ENCODE data around the gene MBL2.

The MBL2 gene

GRCh38 chr10:52772623-52773022 lies at the start of gene MBL2:
Gene MBL2, minus strand, starts transcription at chr10:52772784. Its CDS starts 1,149 bp downstream, at chr10:52771635.
- TF ChIP-seq ZC3H10 (CRISPR knock-in tag; IDR thresholded peaks at IDR 0.05), result no peak
- TF ChIP-seq OSR1 (CRISPR knock-in tag; IDR thresholded peaks at IDR 0.05), result no peak
- no peak for TF ChIP-seq CSDC2 (CRISPR knock-in tag; IDR thresholded peaks at IDR 0.05)
- no peak for TF ChIP-seq PPARA (CRISPR knock-in tag; IDR thresholded peaks at IDR 0.05; ENCODE audit: borderline replicate concordance)
- no peak for TF ChIP-seq CREB5 (CRISPR knock-in tag; IDR thresholded peaks at IDR 0.05; ENCODE audit: low read depth)
- TF ChIP-seq ZNF70 (CRISPR knock-in tag; IDR thresholded peaks at IDR 0.05), result no peak
- no peak for TF ChIP-seq ZNF8 (CRISPR knock-in tag; IDR thresholded peaks at IDR 0.05)
- no peak for TF ChIP-seq TOX (CRISPR knock-in tag; IDR thresholded peaks at IDR 0.05; ENCODE audit: borderline replicate concordance)
- TF ChIP-seq ZNF565 (CRISPR knock-in tag; conservative IDR thresholded peaks at IDR 0.05; ENCODE audit: low read depth), result no peak
- no peak for TF ChIP-seq TSHZ2 (CRISPR knock-in tag; IDR thresholded peaks at IDR 0.05)
- no peak for ATAC-seq

GRCh38 chr10:52820309-52820708 lies 47.7 kb upstream of the MBL2 start:
- TF ChIP-seq ISL1 (CRISPR knock-in tag; IDR thresholded peaks at IDR 0.05), result no peak
- no peak for TF ChIP-seq SNAI2 (CRISPR knock-in tag; IDR thresholded peaks at IDR 0.05)
- no peak for TF ChIP-seq ZNF8 (CRISPR knock-in tag; IDR thresholded peaks at IDR 0.05)
- no peak for TF ChIP-seq ZFP30 (CRISPR knock-in tag; IDR thresholded peaks at IDR 0.05)
- ATAC-seq, result no peak

- TF ChIP-seq TSHZ2 (CRISPR knock-in tag; IDR thresholded peaks at IDR 0.05) (no peak), ZNF565 (CRISPR knock-in tag; conservative IDR thresholded peaks at IDR 0.05; ENCODE audit: low read depth) (no peak), TCF4 (CRISPR knock-in tag; IDR thresholded peaks at IDR 0.05; ENCODE audit: borderline replicate concordance) (no peak), ISL1 (CRISPR knock-in tag; IDR thresholded peaks at IDR 0.05) (no peak), POU6F1 (CRISPR knock-in tag; IDR thresholded peaks at IDR 0.05; ENCODE audit: borderline replicate concordance, low read depth) (no peak), PATZ1 (CRISPR knock-in tag; IDR thresholded peaks at IDR 0.05; ENCODE audit: borderline replicate concordance) (no peak), OSR1 (CRISPR knock-in tag; IDR thresholded peaks at IDR 0.05) (no peak), ZNF70 (CRISPR knock-in tag; IDR thresholded peaks at IDR 0.05) (no peak), TOX (CRISPR knock-in tag; IDR thresholded peaks at IDR 0.05; ENCODE audit: borderline replicate concordance) (no peak), SNAI2 (CRISPR knock-in tag; IDR thresholded peaks at IDR 0.05) (no peak), CSDC2 (CRISPR knock-in tag; IDR thresholded peaks at IDR 0.05) (no peak), CSRNP3 (CRISPR knock-in tag; IDR thresholded peaks at IDR 0.05) (no peak), BACH2 (CRISPR knock-in tag; IDR thresholded peaks at IDR 0.05; ENCODE audit: borderline replicate concordance) (no peak), ARNTL (CRISPR knock-in tag; IDR thresholded peaks at IDR 0.05; ENCODE audit: borderline replicate concordance, low read depth) (no peak), RARB (CRISPR knock-in tag; IDR thresholded peaks at IDR 0.05) (no peak), ZNF8 (CRISPR knock-in tag; IDR thresholded peaks at IDR 0.05) (no peak), ZFP3 (CRISPR knock-in tag; IDR thresholded peaks at IDR 0.05) (no peak)
- peak; percentile 77 for ATAC-seq
Observed at GRCh38 chr10:52818019-52818418, 45.4 kb upstream of the MBL2 start.

Measured in SK-N-SH treated with all-trans-retinoic acid at 6 μM for 48 hours (cell line).